LoVo (cell line): ENCODE measurements around the gene SEMA3B.

ENCODE experiments used
- DNase-seq: peaks from one replicate; pipeline ENCODE4 v3.0.0-alpha.2; 2016; ENCODE audit warnings: low spot score

The SEMA3B gene

GRCh38 chr3:50317300-50317699 is 48.4 kb downstream of the SEMA3B start:
- DNase-seq: peak; percentile 56

- no peak for DNase-seq
These were observed 49.2 kb downstream of the SEMA3B start for GRCh38 chr3:50318163-50318562.

GRCh38 chr3:50318615-50319014 is 49.7 kb downstream of the SEMA3B start:
- DNase-seq: no peak

GRCh38 chr3:50319181-50319893 is 50.4 kb downstream of the SEMA3B start:
- DNase-seq: no peak

- DNase-seq: no peak
These were observed 51.1 kb downstream of the SEMA3B start for GRCh38 chr3:50319894-50320625.

GRCh38 chr3:50320853-50321335 is 51.9 kb downstream of the SEMA3B start:
- DNase-seq: peak; percentile 57

- DNase-seq: peak; percentile 90
These were observed 52.6 kb downstream of the SEMA3B start for GRCh38 chr3:50321336-50322114.

GRCh38 chr3:50322115-50322385 is 53.1 kb downstream of the SEMA3B start:
- DNase-seq: no peak

- no peak for DNase-seq
These were observed 53.6 kb downstream of the SEMA3B start, which contains the start of gene HYAL2 for GRCh38 chr3:50322386-50323091. Gene HYAL2, minus strand, starts transcription at chr3:50322745. Its CDS starts 2,256 bp downstream, at chr3:50320489.

GRCh38 chr3:50323092-50323600 is 54.2 kb downstream of the SEMA3B start:
- no peak for DNase-seq

GRCh38 chr3:50323614-50324199 is 54.8 kb downstream of the SEMA3B start:
- DNase-seq: no peak

- DNase-seq: peak; percentile 67
These were observed 55.6 kb downstream of the SEMA3B start for GRCh38 chr3:50324351-50325112.

- no peak for DNase-seq
These were observed 56.1 kb downstream of the SEMA3B start for GRCh38 chr3:50325113-50325480.

GRCh38 chr3:50325497-50326181 is 56.7 kb downstream of the SEMA3B start:
- no peak for DNase-seq

- DNase-seq: no peak
These were observed 57.2 kb downstream of the SEMA3B start for GRCh38 chr3:50326182-50326541.

GRCh38 chr3:50327129-50327528 is 58.2 kb downstream of the SEMA3B start:
- DNase-seq: no peak
